GM12878 (cell line): ENCODE results near the gene PTPRN2. TPM values are rescaled to one million over a fixed set of nuclear protein-coding genes. Genes with fewer than 3 reads are reported as not detected.

Experiments used
- ATAC-seq: fragments of 200-7000 bp; cut with Tn5 transposase; 3 replicates; pipeline ENCODE4 v1.9.1; 2020; ENCODE audit warnings: mild to moderate bottlenecking, moderate library complexity
- BruUV-seq: library from RNA; stranded (reverse); fragments of 400-500 nt; replicated peaks from 2 replicates; lab custom pipeline; 2021; lab: Mats Ljungman, UMichigan
- CTCF ChIA-PET: fragments of 300-600 bp; sonication (Branson Sonifier 250); formaldehyde crosslinking; extraction: SDS; loops from one replicate; lab custom pipeline; 2021; ENCODE audit warnings: inconsistent platforms; lab: Yijun Ruan, JAX
- POLR2A ChIA-PET: fragments of 350-600 bp; formaldehyde crosslinking; extraction: SDS; loops from one replicate; lab custom pipeline; 2021; ENCODE audit warnings: inconsistent platforms; lab: Charles Lee
- RAD21 ChIA-PET: fragments of 300-600 bp; sonication (Branson Sonifier 250); formaldehyde crosslinking; loops from one replicate; lab custom pipeline; 2023; ENCODE audit warnings: antibody characterized with exemption; ENCODE audit not compliant: unreplicated experiment; lab: Charles Lee
- SMC1A ChIA-PET: fragments of 300-600 bp; sonication (Branson Sonifier 250); formaldehyde crosslinking; loops from one replicate; lab custom pipeline; 2023; ENCODE audit not compliant: unreplicated experiment, uncharacterized antibody; lab: Charles Lee
- DNase-seq: peaks from one replicate; pipeline ENCODE4 v3.0.0-alpha.2; 2011; ENCODE audit warnings: low read depth, low spot score
- FAIRE-seq: peaks from 3 replicates; lab custom pipeline; 2011; peaks lifted over from hg19 to GRCh38; lab: Jason Lieb, UNC
- H2AFZ ChIP-seq: 2 replicates; pipeline ENCODE4 v1.6.0; 2011; ENCODE audit warnings: low read depth, low read length, control low read depth; ENCODE audit not compliant: control insufficient read depth
- H3K27ac ChIP-seq: 2 replicates; pipeline ENCODE4 v1.5.1; 2011; ENCODE audit warnings: control low read depth; ENCODE audit not compliant: control insufficient read depth, insufficient read depth
- H3K27me3 ChIP-seq, 2 experiments: replicated peaks in 1 of 2; 2 replicates each; pipeline versions ENCODE4 v1.6.0 to v1.6.1; 2011; ENCODE audit warnings: low read length in 1 of 2; ENCODE audit not compliant: control insufficient read depth in 2 of 2, insufficient read depth in 2 of 2
- H3K36me3 ChIP-seq, 2 experiments: 2 replicates each; pipeline ENCODE4 v1.5.1; 2011; ENCODE audit warnings: low read length in 1 of 2; ENCODE audit not compliant: control insufficient read depth in 2 of 2, insufficient read depth in 2 of 2
- H3K4me1 ChIP-seq: 2 replicates; pipeline ENCODE4 v1.6.1; 2011; ENCODE audit warnings: mild to moderate bottlenecking, low read length, moderate library complexity, mixed read lengths; ENCODE audit not compliant: control insufficient read depth, insufficient read depth
- H3K4me2 ChIP-seq: 2 replicates; pipeline ENCODE4 v1.6.0; 2011; ENCODE audit warnings: control low read depth; ENCODE audit not compliant: control insufficient read depth, insufficient read depth
- H3K4me3 ChIP-seq: fragments of 200-600 bp; sonication (generic); 2 replicates; pipeline ENCODE4 v1.5.1; 2016
- H3K79me2 ChIP-seq: 2 replicates; pipeline ENCODE4 v1.6.0; 2011; ENCODE audit warnings: low read length; ENCODE audit not compliant: control insufficient read depth, insufficient read depth
- H3K9ac ChIP-seq: 2 replicates; pipeline ENCODE4 v1.8.0; 2011; ENCODE audit warnings: low read length, control low read depth, mixed read lengths; ENCODE audit not compliant: control insufficient read depth, insufficient read depth
- H3K9me3 ChIP-seq: replicated peaks from 3 replicates; pipeline ENCODE4 v1.5.1; 2011; ENCODE audit warnings: mild to moderate bottlenecking, low read length; ENCODE audit not compliant: control insufficient read depth, insufficient read depth
- H4K20me1 ChIP-seq: 2 replicates; pipeline ENCODE4 v1.6.0; 2011; ENCODE audit not compliant: control insufficient read depth, insufficient read depth
- CBFB ChIP-seq: IDR thresholded peaks from 2 replicates; pipeline ENCODE4 v1.6.1; 2016; ENCODE audit warnings: antibody characterized with exemption, low read depth
- CEBPB ChIP-seq, 2 experiments: fragments of 150-350 bp in 1 of 2; IDR thresholded peaks; 2 replicates each; pipeline ENCODE4 v1.6.1; 2012 to 2014; ENCODE audit warnings: low read depth in 2 of 2, low read length in 2 of 2, borderline replicate concordance in 1 of 2, inconsistent platforms in 1 of 2
- IRF4 ChIP-seq: IDR thresholded peaks from 2 replicates; pipeline ENCODE4 v1.6.1; 2011; ENCODE audit warnings: low read depth, low read length
- MYB ChIP-seq: fragments of 150-350 bp; IDR thresholded peaks from 2 replicates; pipeline ENCODE4 v1.6.1; 2014; ENCODE audit warnings: mild to moderate bottlenecking, low read depth, low read length, borderline replicate concordance
- NKRF ChIP-seq: fragments of 450-650 bp; conservative IDR thresholded peaks from 2 replicates; pipeline ENCODE4 v1.6.1; 2017; ENCODE audit warnings: mild to moderate bottlenecking, moderate library complexity
- STAT1 ChIP-seq: fragments of 450-650 bp; conservative IDR thresholded peaks from 2 replicates; pipeline ENCODE4 v1.6.1; 2014; ENCODE audit warnings: antibody characterized with exemption, mild to moderate bottlenecking
- TCF12 ChIP-seq: IDR thresholded peaks from 2 replicates; pipeline ENCODE4 v1.6.1; 2011; ENCODE audit warnings: low read depth, mild to moderate bottlenecking, low read length
- WGBS: methylation state at CpG from one replicate; pipeline ENCODE4 v1.1.6; 2016; ENCODE audit warnings: low lambda C conversion rate; ENCODE audit not compliant: insufficient replicate concordance, insufficient coverage; ENCODE audit errors: missing lambda C conversion rate; 5-methylcytosine and 5-hydroxymethylcytosine counted together
- in situ Hi-C: fragments of 300-500 bp; cut with MboI; formaldehyde crosslinking; loops from 9 replicates; pipeline ENCODE4 v1.14.3; 2018; ENCODE audit warnings: mixed read lengths
- intact Hi-C: fragments of 100-400 bp; cut with micrococcal nuclease; formaldehyde crosslinking; loops from one replicate; pipeline ENCODE4 v1.14.2; 2022; ENCODE audit not compliant: unreplicated experiment
- polyA plus RNA-seq, 11 experiments: library from polyadenylated mRNA; depleted of rRNA in 4 of 11; unstranded in 6 of 11; stranded (reverse) in 5 of 11; fragments of >200 nt; fragmentation: Nextera tagmentation in 4 of 11; fragmentation: Illumina TruSeq in 1 of 11; extraction: Ambion mirVana in 4 of 11; extraction: Trizol in 1 of 11; gene quantifications; 1 replicate in 1 of 11; 2 replicates in 10 of 11; pipeline versions ENCODE4 v1.2.1 to v1.2.3, GENCODE V29; 2011 to 2016; ENCODE audit warnings: inconsistent platforms in 2 of 11, missing spikeins in 2 of 11, low read depth in 1 of 11
- total RNA-seq, 4 experiments: library from RNA; depleted of rRNA in 3 of 4; stranded (reverse); fragments of >200 nt in 3 of 4; fragmentation: Illumina TruSeq in 1 of 4; extraction: Trizol in 1 of 4; gene quantifications; 2 replicates each; pipeline versions ENCODE4 v1.2.1 to v1.2.3, GENCODE V29; 2013 to 2021
- TF ChIP-seq, protein P1 (sequence below): IDR thresholded peaks from 2 replicates; pipeline ENCODE4 v1.6.1; 2012; ENCODE audit warnings: mild to moderate bottlenecking, low read depth, low read length

PTPRN2 gene
- total and polyA plus RNA-seq, 10 of the 15 experiments (the other 5 are each of a cell fraction or from before 2014, with no cell fraction given): 5.4 TPM; not detected in 9

DNA sequence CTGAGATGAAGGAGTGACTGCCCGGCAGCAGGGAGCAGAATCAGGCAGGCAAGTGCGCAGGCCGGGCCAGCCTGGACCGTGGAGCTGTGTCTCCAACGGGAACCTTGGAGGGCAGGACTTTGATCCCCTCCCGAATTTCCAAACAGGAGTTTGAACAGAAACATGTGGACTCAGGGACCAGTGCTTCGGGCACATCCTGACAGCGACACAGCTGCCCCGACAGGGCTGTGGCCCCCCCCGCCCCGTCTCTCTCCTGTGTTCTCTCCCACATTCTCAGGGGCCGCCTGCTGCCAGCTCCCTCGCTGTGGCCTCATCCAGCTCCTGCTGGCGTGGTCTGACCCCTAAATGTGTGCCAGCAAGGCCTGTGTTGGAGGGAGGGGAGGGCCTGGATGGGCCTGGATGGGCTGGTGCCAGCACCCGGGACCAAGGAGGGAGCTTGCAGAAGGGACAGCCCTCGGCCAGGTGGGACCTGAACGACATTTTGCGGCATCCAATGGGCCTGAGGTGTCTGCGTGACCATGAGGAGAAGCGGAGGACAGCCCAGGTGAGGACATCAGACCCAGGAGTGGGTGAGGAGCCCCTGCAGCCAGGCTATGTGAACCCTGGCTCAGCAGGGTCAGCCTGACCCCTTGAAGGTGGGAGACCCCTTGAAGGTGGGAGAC lies 1027.9 kb downstream of the PTPRN2 start (continued):
- TF ChIP-seq CEBPB (IDR thresholded peaks at IDR 0.05; ENCODE audit: borderline replicate concordance in 1 of 2, low read depth in 2 of 2, low read length in 2 of 2): no peak
- no peak for TF ChIP-seq TCF12

GRCh38 chr7:157558875-157559595 lies 1028.6 kb downstream of the PTPRN2 start:
- ChIA-PET RAD21 (no interaction called here), SMC1A (interaction anchor here (1.2 kb wide), 1 partner anchor 126 kb away, joined by 3 read pairs; no protein-coding TSS in a partner anchor), POLR2A (no interaction called here), CTCF (no interaction called here)
- no peak for FAIRE-seq
- 65% methylated on average over 27 of the region's 27 CpGs for WGBS
- no peaks in the 10 kb centered on the region for H3K27me3 ChIP-seq
- no peaks in the 10 kb centered on the region for H3K4me1 ChIP-seq
- no peak for DNase-seq
- no peak overlapping the region for H2AFZ ChIP-seq
- in situ Hi-C loops (no loop called here), intact Hi-C loops (no loop called here)
- H3K9ac ChIP-seq: no peak overlapping the region
- H3K79me2 ChIP-seq: no peaks in the 10 kb centered on the region
- BruUV-seq: no TSS peak
- H3K4me3 ChIP-seq: no peak overlapping the region
- no peaks in the 10 kb centered on the region; the same call in 2 of the 3 replicates for H3K9me3 ChIP-seq
- no peak for ATAC-seq
- H3K36me3 ChIP-seq: no peaks in the 10 kb centered on the region
- no peak overlapping the region for H3K4me2 ChIP-seq
- TF ChIP-seq, protein P1, sequence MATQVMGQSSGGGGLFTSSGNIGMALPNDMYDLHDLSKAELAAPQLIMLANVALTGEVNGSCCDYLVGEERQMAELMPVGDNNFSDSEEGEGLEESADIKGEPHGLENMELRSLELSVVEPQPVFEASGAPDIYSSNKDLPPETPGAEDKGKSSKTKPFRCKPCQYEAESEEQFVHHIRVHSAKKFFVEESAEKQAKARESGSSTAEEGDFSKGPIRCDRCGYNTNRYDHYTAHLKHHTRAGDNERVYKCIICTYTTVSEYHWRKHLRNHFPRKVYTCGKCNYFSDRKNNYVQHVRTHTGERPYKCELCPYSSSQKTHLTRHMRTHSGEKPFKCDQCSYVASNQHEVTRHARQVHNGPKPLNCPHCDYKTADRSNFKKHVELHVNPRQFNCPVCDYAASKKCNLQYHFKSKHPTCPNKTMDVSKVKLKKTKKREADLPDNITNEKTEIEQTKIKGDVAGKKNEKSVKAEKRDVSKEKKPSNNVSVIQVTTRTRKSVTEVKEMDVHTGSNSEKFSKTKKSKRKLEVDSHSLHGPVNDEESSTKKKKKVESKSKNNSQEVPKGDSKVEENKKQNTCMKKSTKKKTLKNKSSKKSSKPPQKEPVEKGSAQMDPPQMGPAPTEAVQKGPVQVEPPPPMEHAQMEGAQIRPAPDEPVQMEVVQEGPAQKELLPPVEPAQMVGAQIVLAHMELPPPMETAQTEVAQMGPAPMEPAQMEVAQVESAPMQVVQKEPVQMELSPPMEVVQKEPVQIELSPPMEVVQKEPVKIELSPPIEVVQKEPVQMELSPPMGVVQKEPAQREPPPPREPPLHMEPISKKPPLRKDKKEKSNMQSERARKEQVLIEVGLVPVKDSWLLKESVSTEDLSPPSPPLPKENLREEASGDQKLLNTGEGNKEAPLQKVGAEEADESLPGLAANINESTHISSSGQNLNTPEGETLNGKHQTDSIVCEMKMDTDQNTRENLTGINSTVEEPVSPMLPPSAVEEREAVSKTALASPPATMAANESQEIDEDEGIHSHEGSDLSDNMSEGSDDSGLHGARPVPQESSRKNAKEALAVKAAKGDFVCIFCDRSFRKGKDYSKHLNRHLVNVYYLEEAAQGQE: no peak
- no peak for TF ChIP-seq STAT1
- TF ChIP-seq MYB: no peak
- no peak for TF ChIP-seq CBFB
- TF ChIP-seq IRF4: no peak
- TF ChIP-seq NKRF: no peak
- H4K20me1 ChIP-seq: no peaks in the 10 kb centered on the region
- no peak overlapping the region for H3K27ac ChIP-seq
